Stomach (tissue), 9 donors: Measurements from ENCODE around the gene RPUSD4. TPM values are rescaled to one million over a fixed set of nuclear protein-coding genes. Genes with fewer than 3 reads are reported as not detected.

Experiments
- DNase-seq, 2 donors: peaks; one replicate each; pipeline versions ENCODE4 v3.0.0 to v3.0.0-alpha.2; 2013 to 2019
- H3K27ac ChIP-seq, 5 donors: fragments of 200-600 bp in 4 of 5; sonication (generic) in 4 of 5; one replicate each; pipeline ENCODE4 v1.5.1; 2013 to 2019; ENCODE audit warnings: mild to moderate bottlenecking in 1 of 5, moderate library complexity in 1 of 5
- H3K27me3 ChIP-seq, 3 donors: fragments of 200-600 bp; sonication (generic); one replicate each; pipeline ENCODE4 v1.5.1; 2017 to 2019; ENCODE audit warnings: mixed run types in 1 of 3
- H3K36me3 ChIP-seq, 4 donors: fragments of 200-600 bp; sonication (generic); 1 replicate in 3 of 4; 2 replicates in 1 of 4; pipeline ENCODE4 v1.5.1; 2016 to 2019
- H3K4me1 ChIP-seq, 4 donors: fragments of 200-600 bp; sonication (generic); one replicate each; pipeline ENCODE4 v1.5.1; 2016 to 2019
- H3K4me3 ChIP-seq, 4 donors: fragments of 200-600 bp; sonication (generic) in 3 of 4; one replicate each; pipeline ENCODE4 v1.5.1; 2016 to 2019; ENCODE audit warnings: mild to moderate bottlenecking in 1 of 4
- H3K9me3 ChIP-seq, 4 donors: fragments of 200-600 bp; sonication (generic); one replicate each; pipeline ENCODE4 v1.5.1; 2016 to 2019
- CTCF ChIP-seq, 7 experiments: fragments of 450-650 bp in 4 of 7; fragments of 200-600 bp in 3 of 7; sonication (generic) in 3 of 7; IDR thresholded peaks; one replicate each; pipeline ENCODE4 v1.5.1; 2016 to 2019; ENCODE audit warnings: antibody characterized with exemption in 7 of 7, control low read depth in 2 of 7, mild to moderate bottlenecking in 1 of 7
- EP300 ChIP-seq: sonication (generic); formaldehyde crosslinking; IDR thresholded peaks from one replicate; pipeline ENCODE4 v1.6.1; 2017; ENCODE audit warnings: antibody characterized with exemption
- POLR2A ChIP-seq, 4 donors: fragments of 450-650 bp; IDR thresholded peaks; one replicate each; pipeline ENCODE4 v1.6.1; 2016; ENCODE audit warnings: antibody characterized with exemption in 4 of 4, control low read depth in 2 of 4, mild to moderate bottlenecking in 1 of 4, moderate library complexity in 1 of 4
- POLR2AphosphoS5 ChIP-seq, 3 donors: sonication (generic); formaldehyde crosslinking; IDR thresholded peaks; one replicate each; pipeline ENCODE4 v1.6.1; 2016; ENCODE audit warnings: antibody characterized with exemption in 3 of 3
- WGBS, 5 donors: extraction: QIAGEN DNeasy Blood & Tissue Kit in 3 of 5; methylation state at CpG; one replicate each; pipeline versions ENCODE4 v1.1.5 to v1.1.7; 2013 to 2018; 5-methylcytosine and 5-hydroxymethylcytosine counted together
- intact Hi-C: fragments of 100-400 bp; cut with DNase I; formaldehyde crosslinking; loops from one replicate; pipeline ENCODE4 v1.15.1; 2023; ENCODE audit warnings: low total_unique reads
- polyA plus RNA-seq, 3 donors: library from polyadenylated mRNA; stranded (reverse); fragments of 200-250 nt; gene quantifications; one replicate each; pipeline ENCODE4 v1.2.3, GENCODE V29; 2013
- total RNA-seq, 5 donors: library from RNA; depleted of rRNA; stranded (reverse); fragments of >200 nt; gene quantifications; one replicate each; pipeline versions ENCODE4 v1.1.0 to v1.2.3, GENCODE V29; 2014 to 2016
- donor health status: healthy with polysubstance abuse.
- donor health status: Bipolar disorder and iron deficiency.
- donor health status: healthy.

The RPUSD4 gene
- total and polyA plus RNA-seq, 8 donors, result 16.8 to 63.4 (median 25.2) TPM

GRCh38 chr11:126226334-126227084, 15.1 kb upstream of the RPUSD4 start:
- intact Hi-C loops, result no loop called here
- TF ChIP-seq POLR2A (IDR thresholded peaks at IDR 0.05) (no peak), POLR2AphosphoS5 (IDR thresholded peaks at IDR 0.05) (no peak), CTCF (IDR thresholded peaks at IDR 0.05) (no peak), EP300 (no peak)
- Histone ChIP-seq H3K27ac (no peak overlapping the region), H3K27me3 (no peaks in the 10 kb centered on the region), H3K4me3 (no peak overlapping the region), H3K4me1 (peaks cover 0 to 9% (median 3%) of the 10 kb centered on the region in 4 donors), H3K36me3 (peaks cover 4 to 21% (median 18%) of the 10 kb centered on the region in 4 donors), H3K9me3 (no peaks in the 10 kb centered on the region)
- no peak for DNase-seq
- WGBS, 5 donors, result 93 to 96% (median 95%) methylated on average over 8 to 11 of the region's 15 CpGs

- intact Hi-C loops, result no loop called here
- 82 to 96% (median 84%) methylated on average over 2 of the region's 2 CpGs for WGBS, 5 donors
- Histone ChIP-seq H3K36me3 (peaks cover 4 to 21% (median 13%) of the 10 kb centered on the region in 4 donors), H3K27me3 (no peaks in the 10 kb centered on the region), H3K4me3 (no peak overlapping the region), H3K9me3 (no peaks in the 10 kb centered on the region), H3K27ac (no peak overlapping the region), H3K4me1 (peaks cover 0 to 6% (median 0%) of the 10 kb centered on the region in 4 donors)
- DNase-seq, result no peak
- no peak for TF ChIP-seq CTCF (IDR thresholded peaks at IDR 0.05)
- no peak for TF ChIP-seq POLR2AphosphoS5 (IDR thresholded peaks at IDR 0.05)
- TF ChIP-seq POLR2A (IDR thresholded peaks at IDR 0.05), result no peak
- TF ChIP-seq EP300, result no peak
Measured at GRCh38 chr11:126225295-126225665, 13.8 kb upstream of the RPUSD4 start.

- peaks cover 1 to 16% (median 8%) of the 10 kb centered on the region in 4 donors for H3K36me3 ChIP-seq
- DNase-seq, result no peak
- no peaks in the 10 kb centered on the region for H3K9me3 ChIP-seq
- H3K4me3 ChIP-seq, result no peak overlapping the region
- no peaks in the 10 kb centered on the region for H3K27me3 ChIP-seq
- no peak overlapping the region for H3K27ac ChIP-seq
- WGBS, 5 donors, result 91 to 95% (median 94%) methylated on average over 6 of the region's 6 CpGs
- peaks cover 0 to 4% (median 0%) of the 10 kb centered on the region in 4 donors for H3K4me1 ChIP-seq
- no peak for TF ChIP-seq POLR2AphosphoS5 (IDR thresholded peaks at IDR 0.05)
- no peak for TF ChIP-seq POLR2A (IDR thresholded peaks at IDR 0.05)
- no peak for TF ChIP-seq EP300
- TF ChIP-seq CTCF (IDR thresholded peaks at IDR 0.05), result no peak
- intact Hi-C loops, result no loop called here
Measured at GRCh38 chr11:126224647-126225294, 13.3 kb upstream of the RPUSD4 start.

GRCh38 chr11:126219547-126219946, 8.1 kb upstream of the RPUSD4 start:
- H3K4me1 ChIP-seq, result peaks cover 0 to 51% (median 34%) of the 10 kb centered on the region in 4 donors
- intact Hi-C loops, result no loop called here
- no peaks in the 10 kb centered on the region for H3K27me3 ChIP-seq
- DNase-seq, result no peak
- no peaks in the 10 kb centered on the region for H3K9me3 ChIP-seq
- H3K4me3 ChIP-seq, result no peak overlapping the region
- no peak overlapping the region for H3K27ac ChIP-seq
- no peak for TF ChIP-seq CTCF (IDR thresholded peaks at IDR 0.05)
- no peak for TF ChIP-seq EP300
- TF ChIP-seq POLR2A (IDR thresholded peaks at IDR 0.05), result no peak
- TF ChIP-seq POLR2AphosphoS5 (IDR thresholded peaks at IDR 0.05), result no peak
- no peaks in the 10 kb centered on the region for H3K36me3 ChIP-seq
- 65 to 73% (median 68%) methylated on average over 4 of the region's 4 CpGs for WGBS, 5 donors
